ENCODE results near the gene SLC17A9.

The SLC17A9 gene

DNA sequence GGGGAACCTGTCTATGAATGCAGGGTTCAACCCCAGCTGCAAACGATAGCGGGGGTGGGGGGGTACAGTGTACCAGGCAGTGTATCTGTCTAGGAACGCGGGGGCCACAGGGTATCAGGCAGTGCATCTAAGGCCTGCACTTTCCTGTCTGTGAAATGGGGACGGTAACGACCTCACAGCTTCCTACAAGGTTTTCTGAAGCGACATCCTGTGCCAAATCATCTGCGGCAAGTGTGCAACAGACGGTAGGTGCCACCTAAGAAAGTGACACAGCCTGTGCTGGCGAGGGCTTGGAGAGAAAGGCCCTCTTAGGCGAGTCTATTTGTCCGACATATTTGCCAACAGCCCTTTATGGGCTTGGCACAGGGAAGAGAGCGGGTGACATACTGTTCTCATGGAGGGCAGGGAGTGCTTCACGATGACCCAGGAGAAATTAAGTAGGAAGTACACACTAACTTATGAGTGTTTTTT is 30.0 kb upstream of the SLC17A9 start:
- no peak for TF ChIP-seq ZFX (IDR thresholded peaks at IDR 0.05)
- TF ChIP-seq, protein P1, sequence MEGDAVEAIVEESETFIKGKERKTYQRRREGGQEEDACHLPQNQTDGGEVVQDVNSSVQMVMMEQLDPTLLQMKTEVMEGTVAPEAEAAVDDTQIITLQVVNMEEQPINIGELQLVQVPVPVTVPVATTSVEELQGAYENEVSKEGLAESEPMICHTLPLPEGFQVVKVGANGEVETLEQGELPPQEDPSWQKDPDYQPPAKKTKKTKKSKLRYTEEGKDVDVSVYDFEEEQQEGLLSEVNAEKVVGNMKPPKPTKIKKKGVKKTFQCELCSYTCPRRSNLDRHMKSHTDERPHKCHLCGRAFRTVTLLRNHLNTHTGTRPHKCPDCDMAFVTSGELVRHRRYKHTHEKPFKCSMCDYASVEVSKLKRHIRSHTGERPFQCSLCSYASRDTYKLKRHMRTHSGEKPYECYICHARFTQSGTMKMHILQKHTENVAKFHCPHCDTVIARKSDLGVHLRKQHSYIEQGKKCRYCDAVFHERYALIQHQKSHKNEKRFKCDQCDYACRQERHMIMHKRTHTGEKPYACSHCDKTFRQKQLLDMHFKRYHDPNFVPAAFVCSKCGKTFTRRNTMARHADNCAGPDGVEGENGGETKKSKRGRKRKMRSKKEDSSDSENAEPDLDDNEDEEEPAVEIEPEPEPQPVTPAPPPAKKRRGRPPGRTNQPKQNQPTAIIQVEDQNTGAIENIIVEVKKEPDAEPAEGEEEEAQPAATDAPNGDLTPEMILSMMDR (conservative IDR thresholded peaks at IDR 0.05), result no peak
- H3K27ac ChIP-seq, result peak overlapping the region; percentile 75

DNA sequence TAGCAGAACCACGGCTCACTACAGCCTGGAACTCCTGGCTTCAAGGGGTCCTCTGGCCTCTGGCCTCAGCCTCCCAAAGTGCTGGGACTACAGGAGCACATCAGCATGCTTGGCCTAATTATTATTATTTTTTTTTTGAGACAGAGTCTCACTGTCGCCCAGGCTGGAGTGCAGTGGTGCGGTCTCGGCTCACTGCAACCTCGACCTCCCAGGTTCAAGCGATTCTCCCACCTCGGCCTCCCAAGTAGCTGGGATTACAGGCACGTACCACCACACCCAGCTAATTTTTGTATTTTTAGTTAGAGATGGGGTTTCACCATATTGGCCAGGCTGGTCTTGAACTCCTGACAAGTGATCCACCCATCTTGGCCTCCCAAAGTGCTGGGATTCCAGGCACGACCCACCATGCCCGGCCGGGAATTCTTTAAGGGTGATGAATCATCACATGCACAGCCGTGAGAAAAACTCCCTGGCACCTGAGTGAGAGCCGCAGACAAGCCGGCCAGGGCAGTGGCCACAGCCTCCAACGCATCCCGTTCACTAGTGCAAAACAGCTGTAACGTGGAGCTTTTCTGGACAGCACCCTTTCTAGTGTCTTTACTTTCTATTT is 29.3 kb upstream of the SLC17A9 start:
- H3K27ac ChIP-seq, result peak overlapping the region; percentile 75

DNA sequence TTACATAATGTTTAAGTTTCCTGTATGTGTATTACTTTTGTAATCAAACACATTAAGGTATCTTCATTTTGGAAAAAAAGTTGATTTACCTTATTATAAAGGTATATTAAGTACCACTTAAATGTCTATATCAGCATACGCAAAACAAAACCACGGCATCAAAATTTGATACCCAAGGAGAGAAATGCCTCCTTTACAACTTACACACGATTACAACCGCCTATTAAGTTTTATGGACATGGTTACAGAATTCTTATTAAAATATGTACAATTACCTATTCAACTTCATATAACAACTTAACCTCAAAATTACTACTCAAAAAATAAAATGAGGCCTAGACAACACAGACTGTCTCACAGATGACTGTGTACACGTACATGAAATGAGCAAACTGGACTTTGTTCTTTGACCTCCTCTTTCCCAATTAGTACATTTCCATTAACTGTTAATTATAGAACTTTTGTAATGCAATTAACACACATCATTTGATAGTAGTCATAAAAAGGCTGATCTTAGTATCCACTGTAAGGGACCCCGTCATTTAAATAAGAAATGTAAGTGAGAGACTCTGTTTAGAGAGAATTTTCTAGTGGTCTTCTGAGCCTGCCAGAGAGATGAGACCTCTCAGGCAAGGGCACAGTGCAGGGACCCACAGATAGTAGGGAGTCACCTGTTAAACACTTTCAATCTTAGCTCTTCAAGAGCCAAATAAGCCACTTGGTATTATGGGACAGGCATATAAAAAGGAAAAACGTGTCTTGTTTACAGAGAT is 28.7 kb upstream of the SLC17A9 start:
- no peak for TF ChIP-seq ZFX (IDR thresholded peaks at IDR 0.05)
- TF ChIP-seq, protein P1 (conservative IDR thresholded peaks at IDR 0.05), result no peak
- H3K27ac ChIP-seq, result peak overlapping the region; percentile 97

DNA sequence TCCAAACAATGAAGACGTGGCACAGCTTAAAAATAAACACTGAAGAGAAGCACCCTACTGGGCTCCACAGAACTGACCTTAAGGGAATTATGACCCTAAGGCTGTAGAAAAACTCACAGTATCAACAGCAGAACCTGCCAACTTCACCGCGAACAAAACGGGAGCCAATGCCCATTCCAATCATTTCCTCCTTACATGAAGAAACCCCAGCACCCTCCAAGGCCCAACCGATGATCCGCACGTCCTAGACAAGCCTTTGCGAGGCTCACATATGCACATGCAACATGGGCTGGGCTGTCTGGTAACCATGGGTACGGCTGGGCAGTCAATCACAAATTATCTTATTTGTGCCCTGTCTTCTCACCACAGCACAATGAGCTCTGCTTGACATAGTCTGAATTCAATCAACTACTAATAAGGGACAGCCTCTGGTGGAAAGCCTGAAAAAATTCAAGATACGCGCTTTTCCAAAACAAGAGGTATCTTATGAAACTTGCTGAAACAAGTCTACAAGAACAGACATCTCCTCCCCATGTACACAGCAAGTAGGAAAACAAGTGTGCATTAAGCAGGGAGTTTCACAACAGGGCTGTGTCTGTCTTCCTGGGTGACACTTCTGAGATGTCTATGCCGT is 27.9 kb upstream of the SLC17A9 start:
- H3K27ac ChIP-seq, result peak overlapping the region; percentile 97
- TF ChIP-seq ZFX (IDR thresholded peaks at IDR 0.05), result no peak
- TF ChIP-seq, protein P1 (conservative IDR thresholded peaks at IDR 0.05), result no peak

DNA sequence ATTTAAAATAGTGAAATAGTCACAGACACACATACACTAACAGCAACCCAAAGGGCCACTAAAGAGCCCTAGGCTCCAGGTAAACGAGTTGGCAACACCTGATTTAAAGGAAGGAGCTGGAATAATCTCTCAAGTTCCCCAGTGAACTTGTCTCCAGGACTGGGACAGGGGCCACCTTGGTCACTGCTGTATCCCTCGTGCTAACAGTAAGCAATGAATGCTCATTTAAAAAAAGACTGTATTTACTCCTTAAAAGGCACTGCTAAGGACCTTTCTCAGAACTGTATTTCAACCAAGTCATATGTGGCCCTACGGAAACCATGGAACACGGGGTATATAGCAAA is 27.5 kb upstream of the SLC17A9 start:
- H3K27ac ChIP-seq, result peak overlapping the region; percentile 97
- no peak for TF ChIP-seq ZFX (IDR thresholded peaks at IDR 0.05)
- TF ChIP-seq, protein P1 (conservative IDR thresholded peaks at IDR 0.05), result no peak

DNA sequence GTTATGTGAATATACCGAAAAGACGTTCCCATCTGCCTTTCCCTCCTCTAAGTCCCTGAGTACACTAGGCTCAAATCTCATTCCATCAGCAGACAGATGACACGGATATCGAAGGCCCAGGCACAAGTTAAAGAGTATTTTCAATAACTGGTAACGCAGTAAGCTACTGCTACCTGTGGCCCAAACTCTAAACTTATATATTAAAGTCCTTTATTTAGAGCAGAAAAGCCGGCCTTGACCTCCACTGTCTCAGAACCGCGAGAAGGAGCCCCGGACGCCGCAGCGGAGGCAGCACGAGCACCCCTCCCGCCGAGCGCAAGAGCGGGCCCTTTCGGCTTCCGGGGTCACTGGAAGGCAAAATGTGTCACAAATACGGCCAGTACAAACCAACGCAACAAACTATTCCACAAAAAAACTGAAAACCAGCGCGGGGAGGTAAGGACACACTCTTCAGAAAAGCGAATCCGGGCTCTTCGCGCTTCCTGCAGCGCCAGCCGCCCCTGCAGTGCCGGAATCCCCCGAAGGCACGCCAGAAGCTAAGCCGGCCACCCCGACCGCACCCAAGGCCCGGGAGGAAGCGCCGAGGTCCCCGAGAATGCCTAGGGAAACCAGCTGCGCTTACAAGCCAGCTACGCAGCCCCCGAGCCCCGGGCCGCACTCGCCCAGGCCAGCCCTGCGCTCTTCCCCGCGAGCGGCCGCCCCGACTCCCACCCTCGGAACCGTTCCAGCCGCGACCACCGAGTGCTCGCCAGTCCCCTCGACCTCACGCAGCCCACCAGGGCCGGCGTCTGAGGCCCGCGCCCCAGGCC is 26.9 kb upstream of the SLC17A9 start:
- H3K27ac ChIP-seq, result peak overlapping the region; percentile 97
- no peak for TF ChIP-seq ZFX (IDR thresholded peaks at IDR 0.05)
- TF ChIP-seq, protein P1 (conservative IDR thresholded peaks at IDR 0.05), result no peak

DNA sequence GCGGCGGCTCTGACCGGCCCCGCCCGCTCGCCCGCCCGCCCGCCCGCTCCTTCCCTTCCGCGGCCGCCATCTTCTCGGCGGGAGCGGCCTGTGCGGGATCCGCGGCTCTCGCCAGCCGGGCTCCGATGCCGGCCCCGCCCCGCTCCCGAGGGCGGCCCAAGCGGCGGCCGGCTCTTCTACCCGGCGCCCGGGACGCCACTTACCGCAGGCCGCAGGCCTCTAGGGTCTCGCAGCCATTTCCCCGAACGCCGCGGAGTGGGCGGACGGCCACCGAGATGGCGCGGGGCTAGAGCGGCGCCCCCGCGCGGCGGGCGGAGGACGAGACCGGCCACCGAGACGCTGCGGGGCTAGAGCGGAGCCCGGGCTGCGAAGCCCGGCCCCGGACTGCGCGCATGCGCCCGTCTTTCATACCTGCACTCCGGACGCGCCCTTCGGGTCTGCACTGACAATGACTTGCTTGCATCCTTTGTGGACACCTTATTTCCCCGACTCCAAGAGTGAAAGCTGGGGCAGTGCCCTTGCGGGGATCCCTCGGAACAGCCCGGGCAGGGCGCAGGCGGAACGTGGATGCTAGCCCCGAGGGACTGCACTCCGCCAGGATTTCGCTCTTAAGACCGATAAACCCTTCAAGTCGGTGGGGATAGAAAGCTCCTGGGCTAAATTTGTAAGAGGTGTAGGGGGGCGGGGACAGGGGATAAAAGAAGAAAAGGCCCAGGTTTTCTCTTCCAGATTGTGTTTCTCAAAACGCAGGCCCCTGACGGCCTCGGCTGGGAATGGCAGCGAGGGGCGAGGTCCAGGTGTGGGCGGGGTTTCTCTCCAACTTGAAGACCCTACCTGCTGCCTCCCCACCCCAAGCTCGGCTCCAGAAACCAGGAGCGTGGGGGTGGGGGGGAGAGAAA is 26.0 kb upstream of the SLC17A9 start, which contains the start of gene DIDO1:
DIDO1 (minus strand) TSS at position 277 of the 899 bp plus-strand sequence.
- peak within 1 kb of the TSS; percentile 97 for H3K27ac ChIP-seq

More for the DNA sequence above, 26.0 kb upstream of the SLC17A9 start, which contains the start of gene DIDO1:
- TF ChIP-seq ZFX (IDR thresholded peaks at IDR 0.05), result peak; percentile 94
- TF ChIP-seq, protein P1 (conservative IDR thresholded peaks at IDR 0.05), result peak; percentile 82

Measured in C4-2B (cell line).